ENCODE results near the gene TMEM223.
"Not testable (repeated sequence)": the region's sequence is repeated elsewhere in the genome, so short reads cannot be mapped to it uniquely, and the experiment has no call there.

Gene TMEM223

DNA sequence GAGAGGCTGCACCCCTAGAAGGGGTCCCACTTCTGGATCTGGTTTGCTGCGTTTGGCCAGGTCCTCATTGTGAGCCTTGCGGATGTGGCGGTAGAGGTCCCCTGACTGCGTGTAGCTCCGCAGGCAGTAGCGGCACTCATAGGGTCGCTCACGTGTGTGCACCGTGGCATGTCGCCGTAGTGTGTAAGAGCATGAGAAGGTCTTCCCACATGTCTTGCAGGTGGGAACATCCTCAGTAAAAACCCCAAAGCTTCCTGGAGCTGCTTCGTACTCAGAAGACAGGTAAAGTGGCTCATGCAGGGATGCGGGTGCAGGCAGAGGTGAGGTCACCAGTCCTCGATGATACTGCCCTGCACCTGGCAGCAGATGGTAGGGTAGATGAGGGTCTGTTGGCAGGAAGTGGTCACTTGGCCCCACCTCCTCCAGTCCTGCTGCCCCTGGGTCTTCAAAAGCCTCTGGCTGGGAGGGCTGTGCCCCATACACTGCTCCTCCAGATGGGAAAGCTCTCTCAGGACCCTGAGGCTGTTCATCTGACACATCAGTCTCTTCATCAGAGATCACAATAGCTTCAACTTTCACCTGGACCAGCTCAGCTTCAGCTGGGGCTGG lies 39.5 kb downstream of the TMEM223 start:
- no peak for DNase-seq

DNA sequence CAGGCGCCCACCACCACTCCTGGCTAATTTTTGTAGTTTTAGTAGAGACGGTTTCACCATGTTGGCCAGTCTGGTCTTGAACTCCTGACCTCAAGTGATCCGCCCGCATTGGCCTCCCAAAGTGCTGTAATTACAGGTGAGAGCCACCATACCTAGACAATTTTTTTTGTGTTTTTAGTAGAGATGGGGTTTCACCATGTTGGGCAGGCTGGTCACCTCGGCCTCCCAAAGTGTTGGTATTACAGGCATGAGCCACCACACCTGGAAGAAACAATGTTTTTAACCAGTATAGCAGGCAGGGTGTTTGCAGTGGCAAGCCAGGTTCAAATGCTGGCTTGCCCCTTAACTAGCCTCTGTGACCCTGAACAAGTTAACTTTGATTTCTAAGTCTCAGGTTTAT lies 41.9 kb downstream of the TMEM223 start:
- not testable (repeated sequence) for DNase-seq

DNA sequence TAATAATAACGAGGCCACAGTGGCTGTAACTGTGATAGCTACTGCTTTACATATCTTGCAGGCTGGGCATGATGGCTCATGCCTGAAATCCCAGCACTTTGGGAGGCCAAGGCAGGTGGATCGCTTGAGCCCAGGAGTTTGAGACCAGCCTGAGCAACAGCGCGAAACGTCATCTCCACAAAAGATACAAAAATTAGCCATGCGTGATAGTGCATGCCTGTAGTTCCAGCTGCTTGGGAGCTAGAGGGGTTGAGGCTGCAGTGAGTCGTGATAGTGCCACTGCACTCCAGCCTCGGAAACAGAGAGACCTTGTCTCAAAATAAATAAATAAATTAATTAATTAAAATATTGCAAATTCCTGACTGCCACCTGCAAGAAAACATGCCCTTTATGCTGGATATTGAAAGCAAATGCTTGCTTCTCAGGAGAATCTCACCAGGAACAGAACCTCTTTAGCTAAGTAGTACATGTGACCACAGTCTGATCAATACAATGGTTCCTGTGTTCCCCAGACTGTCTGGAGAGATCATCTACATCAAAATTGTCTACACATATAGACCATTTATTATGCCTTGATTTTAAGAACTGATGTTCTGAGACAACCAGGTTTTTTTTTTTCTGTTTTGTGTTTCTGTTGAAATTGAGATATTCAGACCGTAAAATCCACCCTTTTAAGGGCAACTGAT lies 44.2 kb downstream of the TMEM223 start:
- no peak for DNase-seq
